Uterus (tissue), 4 donors: ENCODE measurements around the gene TLE6. TPM values are rescaled to one million over a fixed set of nuclear protein-coding genes. Genes with fewer than 3 reads are reported as not detected.
A peak's percentile ranks its signal among the peaks of the same experiment; 100 is the strongest.
"Not testable (repeated sequence)": the region's sequence is repeated elsewhere in the genome, so short reads cannot be mapped to it uniquely, and the experiment has no call there.

Experiments
- DNase-seq, 2 donors: peaks; one replicate each; pipeline ENCODE4 v3.0.0-alpha.2; 2019 to 2020
- H3K27ac ChIP-seq, 2 donors: fragments of 200-600 bp; sonication (generic); 1 replicate in 1 of 2; 2 replicates in 1 of 2; pipeline ENCODE4 v1.5.1; 2016 to 2018
- H3K27me3 ChIP-seq, 2 donors: fragments of 200-600 bp; sonication (generic); one replicate each; pipeline ENCODE4 v1.5.1; 2018 to 2019; ENCODE audit warnings: control low read depth in 1 of 2
- H3K36me3 ChIP-seq, 2 donors: fragments of 200-600 bp; sonication (generic); one replicate each; pipeline ENCODE4 v1.5.1; 2019; ENCODE audit warnings: control low read depth in 1 of 2
- H3K4me1 ChIP-seq, 2 donors: fragments of 200-600 bp; sonication (generic); one replicate each; pipeline ENCODE4 v1.5.1; 2018 to 2019; ENCODE audit warnings: control low read depth in 1 of 2
- H3K4me3 ChIP-seq, 2 donors: fragments of 200-600 bp; sonication (generic); 1 replicate in 1 of 2; 2 replicates in 1 of 2; pipeline ENCODE4 v1.5.1; 2018 to 2019; ENCODE audit warnings: mild to moderate bottlenecking in 1 of 2
- H3K9me3 ChIP-seq, 2 donors: fragments of 200-600 bp; sonication (generic); one replicate each; pipeline ENCODE4 v1.5.1; 2019; ENCODE audit warnings: control low read depth in 1 of 2
- POLR2A ChIP-seq, 2 donors: fragments of 450-650 bp; IDR thresholded peaks; one replicate each; pipeline ENCODE4 v1.6.1; 2016; ENCODE audit warnings: antibody characterized with exemption in 2 of 2, mild to moderate bottlenecking in 1 of 2, moderate library complexity in 1 of 2
- intact Hi-C: fragments of 100-400 bp; cut with DNase I; formaldehyde crosslinking; loops from one replicate; pipeline ENCODE4 v1.15.1; 2023; ENCODE audit warnings: low total_unique reads
- total RNA-seq, 4 donors: library from RNA; depleted of rRNA in 3 of 4; stranded (reverse); fragments of >200 nt in 3 of 4; gene quantifications; one replicate each; pipeline versions ENCODE4 v1.1.0 to v1.2.4, GENCODE V29; 2014 to 2023
- TF ChIP-seq, protein P1 (sequence below), 4 experiments: fragments of 200-600 bp in 2 of 4; fragments of 450-650 bp in 2 of 4; sonication (generic) in 2 of 4; IDR thresholded peaks; one replicate each; pipeline ENCODE4 v1.5.1; 2016 to 2019; ENCODE audit warnings: antibody characterized with exemption in 4 of 4, mild to moderate bottlenecking in 2 of 4, moderate library complexity in 1 of 4
- donor health status: DM: yes; HTN: yes; CAD: no.

The TLE6 gene
- total RNA-seq, 4 donors from 2014 or later: 0.46 to 3.5 (median 1.1) TPM; not detected in 1

DNA sequence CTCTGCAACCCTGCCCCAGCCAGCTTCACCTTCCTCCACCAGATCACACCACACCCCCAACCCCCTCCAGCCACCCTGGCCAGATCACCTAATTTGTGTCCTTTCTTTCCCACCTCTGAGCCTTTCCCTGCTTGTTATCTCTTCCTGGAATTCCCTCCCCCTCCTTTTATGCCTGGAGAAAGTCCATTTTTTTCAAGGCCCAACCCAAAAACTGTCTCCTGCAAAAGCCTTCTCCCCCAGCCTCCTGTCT is 57.0 kb downstream of the TLE6 start:
- Histone ChIP-seq H3K36me3 (no peaks in the 10 kb centered on the region), H3K4me1 (peaks cover 0 to 8% of the 10 kb centered on the region in 2 donors), H3K27me3 (no peaks in the 10 kb centered on the region), H3K27ac (peak overlapping the region; percentile 71 to 96), H3K4me3 (no peak overlapping the region), H3K9me3 (no peaks in the 10 kb centered on the region)
- intact Hi-C loops: loop anchor here (5.0 kb wide), 1 partner anchor 57 kb away; the partner anchor contains the start of gene TLE6
- TF ChIP-seq POLR2A (IDR thresholded peaks at IDR 0.05): no peak
- TF ChIP-seq, protein P1, sequence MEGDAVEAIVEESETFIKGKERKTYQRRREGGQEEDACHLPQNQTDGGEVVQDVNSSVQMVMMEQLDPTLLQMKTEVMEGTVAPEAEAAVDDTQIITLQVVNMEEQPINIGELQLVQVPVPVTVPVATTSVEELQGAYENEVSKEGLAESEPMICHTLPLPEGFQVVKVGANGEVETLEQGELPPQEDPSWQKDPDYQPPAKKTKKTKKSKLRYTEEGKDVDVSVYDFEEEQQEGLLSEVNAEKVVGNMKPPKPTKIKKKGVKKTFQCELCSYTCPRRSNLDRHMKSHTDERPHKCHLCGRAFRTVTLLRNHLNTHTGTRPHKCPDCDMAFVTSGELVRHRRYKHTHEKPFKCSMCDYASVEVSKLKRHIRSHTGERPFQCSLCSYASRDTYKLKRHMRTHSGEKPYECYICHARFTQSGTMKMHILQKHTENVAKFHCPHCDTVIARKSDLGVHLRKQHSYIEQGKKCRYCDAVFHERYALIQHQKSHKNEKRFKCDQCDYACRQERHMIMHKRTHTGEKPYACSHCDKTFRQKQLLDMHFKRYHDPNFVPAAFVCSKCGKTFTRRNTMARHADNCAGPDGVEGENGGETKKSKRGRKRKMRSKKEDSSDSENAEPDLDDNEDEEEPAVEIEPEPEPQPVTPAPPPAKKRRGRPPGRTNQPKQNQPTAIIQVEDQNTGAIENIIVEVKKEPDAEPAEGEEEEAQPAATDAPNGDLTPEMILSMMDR (IDR thresholded peaks at IDR 0.05): no peak
- no peak for DNase-seq

DNA sequence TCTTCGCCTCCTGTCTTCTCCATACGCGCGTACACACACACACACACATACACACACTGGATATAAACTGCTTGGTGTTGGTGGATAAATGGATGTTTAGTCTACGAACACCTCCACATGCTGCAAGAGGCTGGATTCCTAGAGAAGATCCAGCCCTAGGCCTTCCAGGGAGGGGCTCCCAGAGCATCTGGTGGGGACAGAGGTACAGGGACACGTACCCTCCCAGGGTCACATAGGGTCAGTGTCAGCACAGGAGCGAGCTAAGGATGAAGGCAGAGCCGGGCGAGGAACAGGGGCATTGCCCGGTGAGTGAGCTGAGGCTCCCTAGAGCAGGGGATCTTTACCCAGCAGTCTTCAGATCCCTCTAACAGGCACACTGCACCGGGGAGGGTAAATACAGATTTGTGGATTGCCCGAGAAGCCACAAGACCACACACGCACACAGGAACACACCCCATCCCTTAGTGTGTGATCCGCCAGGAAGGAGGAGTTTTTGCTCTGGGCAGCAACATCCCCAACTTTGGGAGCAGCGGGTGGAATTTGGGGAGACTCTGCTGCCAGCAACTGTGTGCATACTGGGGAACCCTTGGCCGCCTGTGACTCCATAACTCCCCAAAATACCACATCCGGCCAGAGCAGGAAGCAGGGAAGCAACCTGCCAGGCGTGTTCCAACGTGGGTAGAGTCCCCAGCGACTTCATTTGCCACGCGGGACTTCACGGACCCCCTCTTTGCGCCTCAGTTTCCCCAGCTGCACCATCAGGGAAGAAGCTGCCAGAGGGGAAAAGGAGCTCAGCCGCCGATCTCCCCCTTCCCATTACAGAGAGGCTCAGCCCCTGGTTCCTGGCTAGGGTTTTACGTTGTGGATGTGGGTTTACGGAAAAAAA is 57.5 kb downstream of the TLE6 start:
- Histone ChIP-seq H3K4me1 (peaks cover 0 to 8% of the 10 kb centered on the region in 2 donors), H3K36me3 (no peaks in the 10 kb centered on the region), H3K27me3 (no peaks in the 10 kb centered on the region), H3K27ac (peak overlapping the region; percentile 71 to 96), H3K4me3 (peak overlapping the region; percentile 55 to 56), H3K9me3 (no peaks in the 10 kb centered on the region)
- TF ChIP-seq, protein P1 (IDR thresholded peaks at IDR 0.05): no peak
- TF ChIP-seq POLR2A (IDR thresholded peaks at IDR 0.05): no peak
- DNase-seq: peak; percentile 47 to 59
- intact Hi-C loops: loop anchor here (5.0 kb wide), 1 partner anchor 58 kb away; the partner anchor contains the start of gene TLE6

DNA sequence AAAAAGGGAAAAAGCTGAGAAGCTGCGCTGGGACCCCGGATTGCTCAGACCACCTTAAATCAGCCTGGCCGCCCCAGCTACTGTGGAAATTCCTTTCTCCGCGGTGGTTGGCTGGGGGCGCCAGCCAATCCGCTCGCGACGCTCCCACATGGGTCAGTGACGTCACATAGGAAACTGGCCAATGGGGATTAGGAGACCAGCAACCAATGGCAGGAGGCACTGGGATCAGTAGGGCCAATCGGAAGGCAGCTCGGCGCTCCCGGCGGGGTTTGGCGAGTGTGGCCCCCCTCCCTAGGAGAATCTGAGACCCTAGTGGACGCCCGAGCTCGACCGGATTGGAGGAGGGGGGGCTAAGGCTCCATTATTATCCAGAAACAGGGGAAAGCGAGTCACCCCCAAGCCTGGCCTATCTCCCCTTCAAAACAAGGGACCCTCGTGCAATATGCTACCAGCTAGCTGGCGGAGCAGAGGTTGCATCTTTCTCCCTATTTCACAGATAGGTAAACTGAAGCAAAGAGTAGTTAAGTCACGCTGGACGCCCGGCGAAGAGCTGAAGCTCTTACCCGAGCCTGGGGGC is 58.3 kb downstream of the TLE6 start:
- Histone ChIP-seq H3K4me1 (peaks cover 0 to 8% of the 10 kb centered on the region in 2 donors), H3K27me3 (no peaks in the 10 kb centered on the region), H3K27ac (peak overlapping the region; percentile 96), H3K36me3 (no peaks in the 10 kb centered on the region), H3K4me3 (peak overlapping the region; percentile 56 to 60), H3K9me3 (no peaks in the 10 kb centered on the region)
- peak; percentile 98 to 100 for DNase-seq
- intact Hi-C loops: no loop called here
- TF ChIP-seq, protein P1 (IDR thresholded peaks at IDR 0.05): peak in 2 of 4 experiments; percentile 16 to 34
- peak; percentile 56 to 73 for TF ChIP-seq POLR2A (IDR thresholded peaks at IDR 0.05)

DNA sequence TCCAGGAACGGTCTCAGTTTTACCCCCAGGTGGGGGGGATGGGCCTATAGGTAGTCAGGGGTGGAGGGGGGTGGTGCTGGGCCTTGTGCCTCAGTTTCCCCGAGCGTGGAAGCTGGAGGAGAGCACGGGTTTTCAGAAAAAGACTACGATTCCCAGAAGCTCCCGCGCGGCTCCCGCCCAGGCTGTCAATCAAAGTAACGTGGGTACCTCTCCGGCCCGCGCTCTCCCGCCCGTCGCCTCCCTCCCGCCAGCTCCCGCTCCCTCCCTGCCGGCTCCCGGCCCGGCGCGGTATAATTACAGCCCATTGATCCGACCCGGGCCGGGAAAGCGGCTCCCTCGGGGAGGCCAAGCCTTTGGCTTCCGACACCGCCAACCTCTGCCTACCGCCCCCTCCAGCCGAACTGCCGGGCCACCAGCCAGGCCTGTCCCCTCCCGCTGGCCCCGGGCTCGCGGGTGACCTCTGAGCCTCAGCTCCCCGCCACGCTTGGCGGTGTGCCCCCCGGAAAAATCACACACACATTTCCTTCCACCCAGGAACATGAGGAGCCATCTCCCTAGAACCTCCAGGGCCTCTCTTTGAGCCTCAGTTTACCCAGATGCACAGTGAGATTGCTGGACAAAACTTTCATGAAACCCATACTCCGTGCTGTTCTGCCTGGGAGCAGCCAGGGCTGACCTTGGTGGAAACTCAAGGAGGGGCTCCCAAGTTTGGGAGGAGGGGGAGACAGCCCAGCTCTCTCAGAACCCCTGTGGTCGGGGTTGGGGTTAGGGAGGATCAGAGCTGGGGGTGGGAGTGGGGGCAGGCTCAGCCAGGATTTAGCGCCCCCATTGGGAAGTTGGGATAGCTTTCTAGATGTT is 59.0 kb downstream of the TLE6 start:
- peak overlapping the region; percentile 96 for H3K27ac ChIP-seq
- H3K27me3 ChIP-seq: no peaks in the 10 kb centered on the region
- no peaks in the 10 kb centered on the region for H3K9me3 ChIP-seq
- peaks cover 0 to 8% of the 10 kb centered on the region in 2 donors for H3K4me1 ChIP-seq
- DNase-seq: peak; percentile 95
- H3K36me3 ChIP-seq: no peaks in the 10 kb centered on the region
- H3K4me3 ChIP-seq: peak overlapping the region; percentile 56 to 60
- TF ChIP-seq, protein P1 (IDR thresholded peaks at IDR 0.05): peak in 1 of 4 experiments; percentile 13
- peak in 1 of 2 donors; percentile 28 for TF ChIP-seq POLR2A (IDR thresholded peaks at IDR 0.05)
- intact Hi-C loops: no loop called here

DNA sequence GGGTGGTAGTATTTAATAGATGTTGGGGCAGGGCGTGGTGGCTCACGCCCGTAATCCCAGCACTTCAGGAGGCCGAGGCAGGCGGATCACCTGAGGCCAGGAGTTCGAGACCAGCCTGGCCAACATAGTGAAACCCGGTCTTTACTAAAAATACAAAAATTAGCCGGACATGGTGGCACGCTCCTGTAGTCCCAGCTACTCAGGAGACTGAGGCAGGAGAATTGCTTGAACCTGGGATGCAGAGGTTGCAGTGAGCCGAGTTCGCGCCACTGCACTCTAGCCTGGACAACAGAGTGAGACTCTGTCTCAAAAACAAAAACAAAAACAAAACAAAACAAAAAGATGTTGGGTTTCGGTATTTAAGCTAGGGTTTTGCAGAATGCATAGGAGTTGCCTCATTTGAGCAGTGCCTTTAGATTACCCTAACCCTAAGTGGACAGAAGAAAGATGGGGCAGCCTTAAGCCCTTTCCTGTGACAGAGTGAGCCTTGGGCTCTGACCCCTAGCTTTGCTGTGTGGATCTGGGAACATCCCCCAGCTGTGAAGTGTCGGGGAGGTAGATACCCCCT is 59.7 kb downstream of the TLE6 start:
- H3K4me3 ChIP-seq, H3K27me3 ChIP-seq, H3K9me3 ChIP-seq, H3K36me3 ChIP-seq, intact Hi-C loops, DNase-seq: not testable (repeated sequence)
- Histone ChIP-seq H3K4me1 (peaks cover 0 to 14% of the 10 kb centered on the region in 2 donors), H3K27ac (peak overlapping the region; percentile 96)
